HG02852 (cell line): ENCODE measurements around the gene MCM9.

Experiments used
- ATAC-seq: cut with Tn5 transposase; IDR thresholded peaks from one replicate; pipeline ENCODE4 v1.9.1; 2021; ENCODE audit warnings: mild to moderate bottlenecking, moderate library complexity; ENCODE audit not compliant: unreplicated experiment

Gene MCM9

DNA sequence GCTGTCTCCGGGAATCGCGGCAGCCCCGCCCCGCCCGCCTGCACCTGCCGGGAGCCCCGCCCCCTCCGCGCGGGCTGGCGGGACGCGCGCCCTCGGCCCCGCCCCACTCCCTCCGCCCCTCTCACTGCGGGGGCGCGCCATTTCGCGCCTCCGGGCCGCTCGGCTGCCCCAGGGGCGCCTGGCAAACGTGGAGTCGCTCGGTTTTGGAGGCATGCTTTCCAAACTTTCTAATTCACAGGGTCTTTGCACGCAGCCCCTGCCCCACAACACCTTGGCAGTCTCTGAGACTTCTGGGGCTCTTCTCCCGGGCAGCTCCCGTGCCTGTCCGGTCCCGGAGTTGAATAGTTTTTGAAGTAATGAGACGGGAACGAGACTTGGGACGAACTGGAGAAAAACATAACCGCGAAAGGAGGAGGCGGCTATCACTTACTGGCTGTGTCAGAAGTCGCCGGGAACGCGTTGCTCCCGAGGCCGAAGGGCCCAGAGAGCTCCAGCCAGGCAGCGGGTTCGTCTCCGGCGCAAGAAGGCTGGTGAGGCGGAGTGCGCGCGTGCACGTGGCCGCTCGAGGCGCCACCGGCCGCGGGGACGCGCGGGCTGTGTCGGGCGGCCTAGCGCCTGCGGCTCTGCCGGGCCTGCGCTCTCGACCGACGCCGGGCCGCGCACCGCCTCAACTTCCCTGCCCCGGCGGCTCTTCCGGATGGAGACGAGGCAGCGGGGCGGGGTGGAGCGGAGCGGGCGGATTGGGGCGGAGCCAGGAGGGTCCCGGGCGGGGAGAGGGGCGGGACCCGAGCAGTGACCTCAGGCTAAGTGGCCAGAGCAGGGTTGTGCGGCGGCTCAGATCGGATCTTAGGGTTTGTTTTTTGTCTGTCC, at the start of gene MCM9:
TSS of gene MCM9 (minus strand) at position 699 of the 870 bp plus-strand sequence. CDS start 3,436 bp downstream, outside the sequence.
- ATAC-seq, result peak; percentile 95

DNA sequence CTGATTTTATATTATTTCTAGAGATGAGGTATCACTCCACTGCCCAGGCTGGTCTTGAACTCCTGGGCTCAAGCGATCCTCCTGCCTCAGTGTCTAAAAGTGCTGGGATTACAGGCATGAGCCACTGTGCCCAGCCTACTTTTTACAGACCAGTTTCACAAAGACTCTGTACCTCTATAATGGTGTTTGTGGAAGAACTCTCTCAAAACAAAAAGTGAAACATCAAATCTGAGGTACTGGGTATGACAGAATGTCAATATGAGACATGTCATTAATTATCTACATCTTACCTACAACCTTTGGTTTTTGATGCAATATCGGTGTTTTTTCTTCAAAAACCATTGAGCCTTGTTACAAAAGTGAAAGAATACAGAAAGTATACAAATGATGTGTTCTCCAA, 49.4 kb upstream of the MCM9 start:
- no peak for ATAC-seq

DNA sequence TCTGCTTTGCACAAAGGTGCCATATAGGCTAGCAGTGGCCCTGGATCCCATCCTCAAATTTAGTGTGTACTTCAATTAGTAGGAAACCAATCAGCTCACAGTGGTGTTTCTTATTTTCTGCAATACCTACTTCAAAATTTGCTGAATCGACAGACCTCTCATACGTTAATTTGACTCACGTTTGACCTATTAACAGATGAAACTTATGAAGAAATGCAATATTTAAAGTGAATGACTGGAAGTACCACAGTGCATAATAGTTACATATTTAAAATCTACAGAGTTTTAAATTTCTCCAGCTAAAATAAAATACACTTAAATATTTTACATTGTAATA, 47.6 kb upstream of the MCM9 start:
- ATAC-seq, result no peak

GRCh38 chr6:118981884-118982574, 47.1 kb upstream of the MCM9 start:
- no peak for ATAC-seq

- no peak for ATAC-seq
Observed at GRCh38 chr6:118980063-118980462, 45.1 kb upstream of the MCM9 start.

DNA sequence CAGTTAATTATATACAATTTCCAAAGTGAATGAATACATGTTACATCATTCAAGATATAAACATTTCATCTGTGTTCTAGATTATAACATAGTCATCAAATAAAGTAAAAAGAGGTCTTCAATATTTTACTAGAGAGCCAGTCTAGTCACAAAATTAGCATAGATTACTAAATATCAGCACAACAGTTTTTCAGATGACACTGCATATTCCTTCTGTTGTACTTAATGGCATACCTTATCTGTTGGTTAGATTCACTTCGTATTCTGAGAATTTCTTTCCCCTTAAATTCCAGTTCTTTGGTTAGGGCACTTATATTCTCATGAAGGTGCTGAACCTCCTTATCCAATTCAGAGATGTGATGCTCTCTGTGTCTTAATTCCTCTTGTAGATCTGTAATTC, 39.8 kb upstream of the MCM9 start:
- no peak for ATAC-seq

DNA sequence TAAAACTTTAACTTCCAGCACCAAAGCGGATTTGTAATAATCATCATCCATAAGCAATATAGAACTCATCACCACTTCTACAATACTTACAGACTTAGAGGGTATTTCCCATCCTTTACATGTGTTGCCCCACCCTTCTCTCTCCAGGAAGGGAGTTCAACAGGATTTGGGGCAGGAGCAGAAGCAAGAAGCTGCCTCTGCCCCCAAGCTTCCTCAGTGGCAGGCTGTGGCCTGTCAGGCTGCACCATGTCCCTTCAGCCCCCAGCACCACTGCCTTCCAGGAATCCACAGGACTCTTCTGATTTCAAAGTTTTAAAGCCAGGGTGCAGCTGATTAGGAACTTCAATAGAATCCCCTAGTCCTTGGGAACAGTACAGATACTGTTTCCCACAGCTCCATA, 36.7 kb upstream of the MCM9 start:
- ATAC-seq, result no peak

DNA sequence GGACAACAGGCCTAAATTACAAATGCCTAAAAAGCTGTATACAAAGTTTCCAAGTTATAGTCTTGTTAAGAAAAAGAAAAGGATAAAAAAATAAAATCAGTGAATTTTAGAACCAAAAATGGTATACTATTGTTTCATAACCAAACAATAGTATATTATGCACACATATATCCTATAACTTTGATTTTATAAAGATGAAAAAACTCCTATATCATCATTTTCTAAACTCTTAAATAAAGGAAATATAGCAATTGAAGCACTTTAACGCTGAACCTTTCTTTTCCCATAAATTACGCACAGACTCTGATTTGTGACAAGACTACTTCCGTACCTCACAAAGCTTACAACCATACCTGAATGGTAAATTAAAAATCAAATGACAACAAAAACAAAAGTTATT, 35.9 kb upstream of the MCM9 start:
- no peak for ATAC-seq

- ATAC-seq, result no peak
Observed at GRCh38 chr6:118968416-118968815, 33.5 kb upstream of the MCM9 start.

- no peak for ATAC-seq
Observed at GRCh38 chr6:118967239-118967638, 32.3 kb upstream of the MCM9 start.

GRCh38 chr6:118965843-118966370, 30.9 kb upstream of the MCM9 start:
- no peak for ATAC-seq

GRCh38 chr6:118965371-118965770, 30.4 kb upstream of the MCM9 start:
- ATAC-seq, result no peak

DNA sequence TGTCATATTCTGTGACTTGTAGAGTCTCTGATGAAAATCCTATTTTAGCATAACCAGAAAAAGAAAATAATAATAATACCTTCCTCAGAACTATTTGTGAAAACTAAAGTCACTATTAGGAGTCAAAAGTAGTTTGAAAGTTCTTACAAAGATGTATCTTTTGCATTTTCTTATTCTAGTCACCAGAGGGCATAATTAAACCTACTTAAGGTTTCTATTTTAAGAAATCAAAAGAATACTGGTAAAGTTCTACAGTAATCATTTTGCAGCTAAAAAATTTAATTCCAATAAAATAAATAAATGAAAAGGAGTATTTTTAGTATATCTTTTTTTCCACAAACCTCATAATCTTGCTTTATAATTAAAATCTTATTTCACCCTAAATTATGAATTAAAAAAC, 28.0 kb upstream of the MCM9 start:
- ATAC-seq, result no peak

DNA sequence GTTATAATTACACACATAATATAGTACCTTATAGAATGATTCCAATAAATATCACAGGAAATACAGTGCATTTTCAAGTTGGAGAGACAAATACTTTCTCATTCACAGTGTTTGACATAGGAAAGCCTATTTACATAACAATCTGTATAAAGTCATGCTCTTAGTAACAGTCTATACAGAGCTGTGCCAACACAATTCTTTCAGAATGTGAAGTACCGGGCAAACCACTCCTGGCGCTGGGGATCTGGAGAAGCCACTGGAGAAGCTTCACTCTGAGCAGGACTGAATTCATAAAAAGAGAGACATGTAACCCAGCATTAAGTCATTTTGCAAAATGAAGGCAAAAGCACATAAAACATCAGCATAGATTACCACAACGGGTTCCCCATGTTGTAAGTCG, 24.9 kb upstream of the MCM9 start:
- no peak for ATAC-seq

- no peak for ATAC-seq
Observed at GRCh38 chr6:118953391-118953790, 18.4 kb upstream of the MCM9 start.

GRCh38 chr6:118952683-118953082, 17.7 kb upstream of the MCM9 start:
- ATAC-seq, result no peak

DNA sequence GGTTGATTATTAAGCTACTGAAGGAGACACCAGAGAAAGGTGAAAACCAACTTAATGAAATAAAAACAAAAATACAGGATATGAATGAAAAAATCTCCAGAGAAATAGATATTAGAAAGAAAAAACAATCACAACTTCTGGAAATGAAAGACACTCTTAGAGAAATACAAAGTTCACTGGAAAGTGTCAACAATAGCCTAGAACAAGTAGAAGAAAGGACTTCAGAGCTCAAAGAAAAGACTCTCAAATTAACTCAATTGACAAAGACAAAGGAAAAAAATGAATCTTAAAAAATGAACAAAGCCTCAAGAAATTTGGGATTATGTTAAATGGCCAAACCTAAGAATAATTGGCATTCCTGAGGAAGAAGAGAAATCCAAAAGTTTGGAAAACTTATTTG, 10.3 kb upstream of the MCM9 start:
- no peak for ATAC-seq

DNA sequence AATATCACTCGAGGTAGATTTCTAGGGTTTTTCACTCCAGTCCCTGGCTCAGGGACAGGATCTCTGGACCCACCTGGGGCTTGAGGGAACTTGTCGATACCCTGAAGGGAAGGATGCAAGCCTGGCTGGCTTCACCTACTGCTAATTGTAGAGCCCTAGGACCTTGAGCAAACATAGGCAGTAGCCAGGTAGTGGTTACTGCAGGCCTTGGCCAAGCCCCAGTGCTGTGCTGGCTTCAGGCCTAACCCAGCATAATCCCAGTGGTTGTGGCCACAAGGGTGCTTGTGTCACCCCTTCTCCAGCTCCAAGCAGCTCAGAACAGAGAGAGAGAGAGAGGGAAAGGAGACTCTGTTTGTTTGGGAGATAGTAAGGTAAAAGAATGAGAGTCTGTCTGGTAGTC, 5.8 kb upstream of the MCM9 start:
- ATAC-seq, result no peak

DNA sequence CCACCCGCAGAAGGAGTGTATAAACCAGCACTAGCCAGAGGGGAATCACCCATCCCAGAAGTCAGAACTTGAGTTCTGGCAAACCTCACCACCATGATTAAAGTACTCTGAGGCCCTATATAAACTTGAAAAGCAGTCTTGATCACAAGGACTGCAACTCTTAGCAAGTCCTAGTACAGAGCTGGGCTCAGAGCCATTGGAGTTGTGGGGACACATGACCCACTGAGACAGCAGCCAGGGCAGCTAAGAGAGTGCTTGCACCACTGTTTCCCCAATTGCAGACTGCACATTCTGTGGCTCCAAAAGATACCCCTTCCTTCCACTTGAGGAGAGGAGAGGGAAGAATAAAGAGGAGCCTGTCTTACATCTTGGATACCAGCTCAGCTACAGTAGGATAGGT, 4.7 kb upstream of the MCM9 start:
- ATAC-seq, result no peak

GRCh38 chr6:118935978-118936703, 1.2 kb upstream of the MCM9 start:
- no peak for ATAC-seq

- ATAC-seq, result peak; percentile 5
Observed at GRCh38 chr6:118935331-118935668, 341 bp upstream of the MCM9 start.
